Vagina (tissue), 2 donors: ENCODE data around the gene TJP2. TPM values are rescaled to one million over a fixed set of nuclear protein-coding genes. Genes with fewer than 3 reads are reported as not detected.

Experiments used
- DNase-seq, 2 donors: peaks; one replicate each; pipeline ENCODE4 v3.0.0-alpha.2; 2017; ENCODE audit errors: extremely low spot score in 2 of 2
- H3K27ac ChIP-seq: fragments of 200-600 bp; sonication (generic); one replicate; pipeline ENCODE4 v1.5.1; 2019
- H3K27me3 ChIP-seq: fragments of 200-600 bp; sonication (generic); one replicate; pipeline ENCODE4 v1.5.1; 2019
- H3K36me3 ChIP-seq, 2 donors: fragments of 200-600 bp; sonication (generic); one replicate each; pipeline ENCODE4 v1.5.1; 2017 to 2019
- H3K4me1 ChIP-seq: fragments of 200-600 bp; sonication (generic); one replicate; pipeline ENCODE4 v1.5.1; 2019
- H3K4me3 ChIP-seq, 2 donors: fragments of 200-600 bp; sonication (generic); 1 replicate in 1 of 2; 2 replicates in 1 of 2; pipeline ENCODE4 v1.5.1; 2016 to 2019
- H3K9me3 ChIP-seq: fragments of 200-600 bp; sonication (generic); one replicate; pipeline ENCODE4 v1.5.1; 2019
- CTCF ChIP-seq, 3 experiments: fragments of 450-650 bp in 2 of 3; fragments of 200-600 bp in 1 of 3; sonication (generic) in 1 of 3; IDR thresholded peaks; one replicate each; pipeline ENCODE4 v1.5.1; 2017 to 2019; ENCODE audit warnings: antibody characterized with exemption in 3 of 3, mild to moderate bottlenecking in 2 of 3, moderate library complexity in 2 of 3
- POLR2A ChIP-seq, 2 donors: fragments of 450-650 bp; IDR thresholded peaks; one replicate each; pipeline ENCODE4 v1.6.1; 2017; ENCODE audit warnings: antibody characterized with exemption in 2 of 2, mild to moderate bottlenecking in 2 of 2, moderate library complexity in 2 of 2
- POLR2AphosphoS5 ChIP-seq, 2 donors: sonication (generic); formaldehyde crosslinking; IDR thresholded peaks; one replicate each; pipeline ENCODE4 v1.9.0; 2017; ENCODE audit warnings: antibody characterized with exemption in 2 of 2, mild to moderate bottlenecking in 2 of 2, low read depth in 1 of 2; ENCODE audit not compliant: insufficient read depth in 1 of 2
- intact Hi-C: fragments of 100-400 bp; cut with DNase I; formaldehyde crosslinking; loops from one replicate; pipeline ENCODE4 v1.15.1; 2023
- total RNA-seq: library from RNA; depleted of rRNA; stranded (reverse); fragments of >200 nt; gene quantifications from one replicate; pipeline ENCODE4 v1.2.3, GENCODE V29; 2016

Gene TJP2
- total RNA-seq, 1 donor from 2014 or later, result 68.3 TPM

- intact Hi-C loops, result no loop called here
- Histone ChIP-seq H3K27ac (no peak overlapping the region), H3K4me1 (no peaks in the 10 kb centered on the region), H3K36me3 (no peaks in the 10 kb centered on the region), H3K27me3 (no peaks in the 10 kb centered on the region), H3K4me3 (no peak overlapping the region), H3K9me3 (no peaks in the 10 kb centered on the region)
- TF ChIP-seq POLR2A (IDR thresholded peaks at IDR 0.05) (no peak), POLR2AphosphoS5 (IDR thresholded peaks at IDR 0.05; ENCODE audit: insufficient read depth in 1 of 2, low read depth in 1 of 2) (no peak), CTCF (IDR thresholded peaks at IDR 0.05) (no peak)
- no peak for DNase-seq
Measured at GRCh38 chr9:69264526-69264925, 90.4 kb downstream of the TJP2 start.

- no peak overlapping the region for H3K27ac ChIP-seq
- H3K36me3 ChIP-seq, result no peaks in the 10 kb centered on the region
- TF ChIP-seq POLR2AphosphoS5 (IDR thresholded peaks at IDR 0.05; ENCODE audit: insufficient read depth in 1 of 2, low read depth in 1 of 2), result no peak
- no peak for TF ChIP-seq POLR2A (IDR thresholded peaks at IDR 0.05)
- TF ChIP-seq CTCF (IDR thresholded peaks at IDR 0.05), result no peak
- DNase-seq, result no peak
- no peaks in the 10 kb centered on the region for H3K4me1 ChIP-seq
- H3K9me3 ChIP-seq, result no peaks in the 10 kb centered on the region
- intact Hi-C loops, result no loop called here
- H3K4me3 ChIP-seq, result no peak overlapping the region
- no peaks in the 10 kb centered on the region for H3K27me3 ChIP-seq
Measured at GRCh38 chr9:69265891-69266290, 91.8 kb downstream of the TJP2 start.

- Histone ChIP-seq H3K36me3 (no peaks in the 10 kb centered on the region), H3K27ac (no peak overlapping the region), H3K4me3 (no peak overlapping the region), H3K9me3 (no peaks in the 10 kb centered on the region), H3K4me1 (no peaks in the 10 kb centered on the region), H3K27me3 (no peaks in the 10 kb centered on the region)
- intact Hi-C loops, result no loop called here
- no peak for TF ChIP-seq POLR2A (IDR thresholded peaks at IDR 0.05)
- TF ChIP-seq CTCF (IDR thresholded peaks at IDR 0.05), result no peak
- TF ChIP-seq POLR2AphosphoS5 (IDR thresholded peaks at IDR 0.05; ENCODE audit: insufficient read depth in 1 of 2, low read depth in 1 of 2), result no peak
- no peak for DNase-seq
Measured at GRCh38 chr9:69272212-69272611, 98.1 kb downstream of the TJP2 start.

- TF ChIP-seq CTCF (IDR thresholded peaks at IDR 0.05), result no peak
- no peak for TF ChIP-seq POLR2A (IDR thresholded peaks at IDR 0.05)
- no peak for TF ChIP-seq POLR2AphosphoS5 (IDR thresholded peaks at IDR 0.05; ENCODE audit: insufficient read depth in 1 of 2, low read depth in 1 of 2)
- H3K27me3 ChIP-seq, result no peaks in the 10 kb centered on the region
- DNase-seq, result no peak
- H3K4me1 ChIP-seq, result no peaks in the 10 kb centered on the region
- no peaks in the 10 kb centered on the region for H3K9me3 ChIP-seq
- no peaks in the 10 kb centered on the region for H3K36me3 ChIP-seq
- no peak overlapping the region for H3K27ac ChIP-seq
- no peak overlapping the region for H3K4me3 ChIP-seq
- intact Hi-C loops, result no loop called here
Measured at GRCh38 chr9:69273161-69273560, 99.1 kb downstream of the TJP2 start.

- intact Hi-C loops, result no loop called here
- no peak overlapping the region for H3K27ac ChIP-seq
- H3K36me3 ChIP-seq, result no peaks in the 10 kb centered on the region
- H3K4me3 ChIP-seq, result no peak overlapping the region
- TF ChIP-seq POLR2A (IDR thresholded peaks at IDR 0.05) (no peak), POLR2AphosphoS5 (IDR thresholded peaks at IDR 0.05; ENCODE audit: insufficient read depth in 1 of 2, low read depth in 1 of 2) (no peak), CTCF (IDR thresholded peaks at IDR 0.05) (no peak)
- no peak for DNase-seq
- no peaks in the 10 kb centered on the region for H3K9me3 ChIP-seq
- H3K4me1 ChIP-seq, result no peaks in the 10 kb centered on the region
- no peaks in the 10 kb centered on the region for H3K27me3 ChIP-seq
Measured at GRCh38 chr9:69276775-69277174, 102.7 kb downstream of the TJP2 start.
